HG03565 (cell line): ENCODE data around the gene RUNX3.

ENCODE experiments used
- ATAC-seq: cut with Tn5 transposase; IDR thresholded peaks from one replicate; pipeline ENCODE4 v1.9.1; 2021; ENCODE audit warnings: mild to moderate bottlenecking, moderate library complexity; ENCODE audit not compliant: unreplicated experiment

RUNX3 gene

DNA sequence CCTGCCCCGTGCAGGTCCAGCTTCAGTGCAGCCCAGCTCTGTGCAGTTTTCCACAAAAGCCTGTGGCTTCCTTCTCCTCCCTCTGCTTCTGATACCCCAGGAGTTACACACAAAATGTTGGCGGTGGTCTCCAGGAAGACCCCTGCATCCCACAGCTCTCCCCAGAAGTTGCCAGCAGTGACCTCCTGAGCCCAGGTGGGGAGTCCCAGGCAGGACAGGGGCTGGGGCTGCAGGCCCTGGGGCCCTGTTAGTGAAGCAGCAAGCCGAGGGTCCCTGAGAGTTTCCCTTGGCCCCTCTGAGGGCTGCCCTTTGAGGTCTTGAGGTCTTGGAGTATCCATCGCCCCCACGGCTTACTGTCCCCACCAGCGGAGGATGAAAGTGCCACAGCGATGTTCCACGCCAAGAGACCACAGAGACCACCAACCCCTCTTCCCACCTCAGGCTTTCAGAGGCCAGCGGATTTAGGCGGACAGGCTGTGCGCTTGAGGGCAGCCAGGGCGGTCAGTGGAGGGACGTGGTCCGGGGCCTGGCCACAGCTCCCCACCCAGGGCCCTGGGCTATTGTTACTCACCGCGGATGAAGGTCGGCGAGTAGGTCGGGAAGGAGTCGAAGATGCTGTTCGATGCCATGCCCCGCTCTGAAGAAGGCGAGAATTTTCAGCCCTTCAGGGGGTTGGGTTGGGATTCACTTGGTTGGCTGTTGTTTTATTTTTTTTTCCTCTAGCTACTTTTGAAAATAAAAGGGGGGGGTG lies 34.0 kb upstream of the RUNX3 start:
- ATAC-seq: no peak

DNA sequence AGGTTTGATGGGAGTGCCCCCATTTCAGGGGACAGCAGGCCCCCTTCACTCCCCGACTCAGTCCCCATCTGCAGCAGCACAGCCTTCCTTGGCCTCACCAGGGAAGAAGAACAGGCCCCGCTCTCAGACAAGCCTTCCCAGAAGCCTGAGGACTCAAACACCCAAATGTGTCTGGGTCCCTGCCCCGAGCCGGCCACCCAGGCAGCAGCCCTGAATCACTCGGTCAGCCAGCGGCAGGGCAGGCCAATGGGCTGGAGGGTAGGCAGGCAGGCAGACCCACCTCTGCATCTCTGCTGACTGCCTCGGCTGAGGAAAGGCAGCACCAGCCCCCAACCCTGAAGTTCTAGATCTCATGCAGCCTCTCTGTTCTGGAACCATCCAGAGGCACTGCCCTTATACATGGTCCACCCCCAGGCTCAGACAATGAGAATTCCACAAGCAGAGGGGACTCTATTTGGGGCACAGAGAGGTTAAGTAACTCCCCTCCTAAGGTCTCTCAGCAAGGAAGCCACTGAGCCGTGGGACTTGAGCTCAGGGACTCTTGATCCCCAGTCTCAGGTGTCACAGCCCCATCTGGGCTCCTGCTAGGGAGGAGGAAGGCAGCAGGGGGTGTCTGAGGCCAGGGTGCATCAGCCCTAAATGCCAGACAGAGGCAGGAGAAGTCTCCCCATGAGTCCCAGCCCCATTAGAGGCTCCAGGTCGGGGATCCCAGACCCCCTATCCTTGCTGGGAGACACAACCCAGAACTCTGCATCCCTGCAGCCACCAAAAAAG lies 33.2 kb upstream of the RUNX3 start:
- no peak for ATAC-seq

DNA sequence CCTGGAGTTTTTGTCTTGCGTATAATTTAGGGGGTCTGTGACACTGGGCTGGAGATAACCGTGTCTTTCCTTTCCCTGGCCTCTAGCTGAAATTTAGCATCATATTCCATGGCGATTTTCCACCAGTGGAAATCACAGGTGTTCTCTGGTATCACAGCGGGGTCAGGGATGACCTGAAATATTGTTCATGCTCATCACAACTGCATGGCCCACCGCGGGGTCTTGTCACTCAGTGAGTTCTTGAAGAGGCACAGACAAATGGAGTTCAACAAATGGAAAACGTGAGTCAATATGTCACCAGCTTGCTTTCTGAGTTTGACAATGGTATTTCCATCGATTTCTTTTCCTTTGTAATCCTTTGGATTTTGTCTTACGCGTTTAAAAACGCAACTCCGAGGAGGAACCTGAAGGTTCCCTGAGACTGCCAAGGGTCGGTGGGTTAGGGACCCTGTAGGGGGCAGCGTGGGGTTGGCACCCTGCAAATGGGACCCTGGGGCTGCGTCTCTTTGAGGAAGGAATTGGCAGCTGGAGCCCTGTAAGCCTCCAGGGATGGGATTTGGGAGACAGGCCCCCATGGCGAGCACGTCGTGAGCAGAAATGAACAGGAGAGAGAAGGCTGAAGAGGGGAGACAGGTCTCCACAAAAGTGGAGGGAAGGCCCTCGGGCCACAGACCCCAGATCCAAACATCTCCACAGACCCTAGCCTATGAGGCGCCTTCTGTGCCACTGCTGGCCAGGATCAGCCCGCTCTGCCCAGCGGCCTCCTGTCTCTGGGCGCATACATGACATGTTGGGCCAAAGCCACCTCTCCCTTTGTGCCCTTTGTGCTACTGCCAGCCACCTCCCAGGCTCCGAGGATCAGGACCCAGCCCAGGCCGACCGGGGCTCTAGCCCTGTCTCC lies 32.1 kb upstream of the RUNX3 start:
- no peak for ATAC-seq

DNA sequence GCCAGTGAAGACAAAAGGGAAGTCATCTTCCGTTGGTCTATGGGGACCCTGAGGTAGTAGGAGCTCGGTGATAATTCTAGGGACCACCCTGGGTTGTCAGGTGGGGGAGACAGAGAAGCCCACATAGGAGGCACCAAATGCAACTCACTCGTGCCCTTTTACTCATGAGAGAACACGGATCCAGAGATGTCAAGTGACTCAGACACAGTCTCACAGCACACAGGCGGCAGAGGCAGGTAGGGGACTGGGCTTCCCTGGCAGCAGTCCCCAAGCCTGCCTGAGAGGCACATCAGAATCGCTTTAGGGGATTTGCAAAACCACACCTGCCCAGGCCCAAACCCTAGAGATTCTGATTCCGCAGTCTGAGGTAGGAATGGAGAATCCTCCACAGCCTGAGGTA lies 31.3 kb upstream of the RUNX3 start:
- ATAC-seq: no peak

DNA sequence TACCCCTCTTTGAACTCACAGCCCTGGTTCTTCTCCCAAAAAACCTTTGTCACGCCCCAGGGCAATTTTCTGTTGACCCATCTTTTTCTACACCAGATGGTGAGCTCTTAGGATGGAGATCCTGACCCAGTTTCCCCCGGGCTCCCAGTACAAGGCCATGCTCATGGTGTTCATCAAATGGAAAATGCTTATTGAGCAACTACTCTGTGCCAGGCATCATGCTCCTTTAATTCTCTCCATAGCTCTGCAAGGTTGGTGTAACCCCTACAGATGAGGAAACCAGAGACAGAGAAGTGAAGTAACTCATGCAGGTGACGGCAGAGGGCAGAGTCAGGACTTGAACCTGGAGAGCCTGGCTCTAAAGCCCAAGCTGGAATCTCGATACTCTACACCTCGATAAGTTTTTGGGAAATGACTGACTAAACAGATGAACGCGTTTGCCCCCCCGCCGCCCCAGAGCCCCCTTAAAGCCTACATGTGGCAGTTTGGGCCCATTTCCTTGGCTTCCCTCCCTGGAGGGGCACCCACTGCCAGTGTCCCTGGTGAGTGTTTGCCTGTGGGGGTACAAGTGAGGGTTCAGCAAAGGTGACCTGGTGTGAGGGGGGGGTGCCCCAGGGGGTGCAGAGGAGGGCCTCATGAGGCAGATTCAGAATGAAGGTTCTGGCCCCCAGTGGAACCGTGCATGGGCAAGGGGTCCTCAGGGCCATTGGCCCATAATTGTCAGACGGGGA lies 30.2 kb upstream of the RUNX3 start:
- no peak for ATAC-seq

DNA sequence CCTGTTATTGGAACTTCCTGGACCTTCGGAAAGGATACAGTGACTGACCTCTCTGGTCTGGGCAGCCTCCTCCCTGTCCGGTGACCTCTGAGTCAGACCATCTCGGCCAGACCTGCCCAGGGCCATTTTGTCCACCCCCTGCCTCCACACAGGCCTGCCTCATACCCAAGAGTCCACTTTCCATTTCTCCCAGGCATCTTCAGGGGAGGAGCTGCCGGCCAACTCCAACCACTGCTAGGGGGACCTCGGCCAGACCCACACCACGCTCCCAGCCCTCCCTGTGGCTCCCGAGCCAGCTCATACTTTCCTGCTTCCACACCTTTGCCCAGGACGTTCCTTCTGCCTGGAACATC lies 29.5 kb upstream of the RUNX3 start:
- no peak for ATAC-seq

DNA sequence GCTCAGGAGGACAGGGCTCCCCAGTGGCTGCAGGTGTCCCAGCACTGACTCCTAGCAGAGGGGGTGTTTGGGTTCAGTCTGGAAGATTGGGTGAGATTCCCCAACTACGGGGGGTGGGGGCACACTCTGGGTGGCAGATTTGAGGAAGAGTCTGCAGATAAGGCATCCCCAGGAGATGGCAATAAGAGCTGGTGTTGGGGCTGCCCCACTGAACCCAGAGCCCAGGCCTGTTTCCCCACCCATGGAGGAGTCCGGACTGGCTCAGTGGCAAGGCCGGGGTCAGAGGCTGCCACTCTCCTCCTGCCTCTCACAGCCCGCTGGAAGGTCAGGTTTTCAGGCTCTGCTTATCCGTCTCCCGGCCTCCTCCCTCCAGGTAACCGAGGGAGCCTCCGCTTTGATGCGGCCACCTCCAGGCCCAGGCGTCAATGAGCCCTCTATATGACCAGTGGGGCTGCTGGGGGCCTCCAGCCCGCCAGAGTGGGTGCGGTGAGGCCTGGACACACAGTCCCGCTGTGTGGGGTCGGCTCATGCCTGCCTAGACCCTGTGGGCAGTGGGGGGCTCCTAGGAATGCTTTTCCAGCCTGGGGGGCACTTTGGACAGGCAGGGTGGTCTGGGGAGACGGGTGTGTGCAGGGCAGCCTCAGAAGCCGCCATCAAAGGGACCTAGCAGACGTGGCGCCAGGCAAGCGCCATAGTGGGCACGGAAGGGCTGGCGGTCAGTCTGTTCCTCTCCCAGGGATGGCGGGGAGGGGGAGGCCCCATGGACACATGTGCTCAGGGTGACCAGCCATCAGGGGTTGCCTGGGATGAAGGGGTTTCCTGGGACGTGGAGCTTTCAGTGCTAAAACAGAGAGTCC lies 28.9 kb upstream of the RUNX3 start:
- ATAC-seq: no peak

DNA sequence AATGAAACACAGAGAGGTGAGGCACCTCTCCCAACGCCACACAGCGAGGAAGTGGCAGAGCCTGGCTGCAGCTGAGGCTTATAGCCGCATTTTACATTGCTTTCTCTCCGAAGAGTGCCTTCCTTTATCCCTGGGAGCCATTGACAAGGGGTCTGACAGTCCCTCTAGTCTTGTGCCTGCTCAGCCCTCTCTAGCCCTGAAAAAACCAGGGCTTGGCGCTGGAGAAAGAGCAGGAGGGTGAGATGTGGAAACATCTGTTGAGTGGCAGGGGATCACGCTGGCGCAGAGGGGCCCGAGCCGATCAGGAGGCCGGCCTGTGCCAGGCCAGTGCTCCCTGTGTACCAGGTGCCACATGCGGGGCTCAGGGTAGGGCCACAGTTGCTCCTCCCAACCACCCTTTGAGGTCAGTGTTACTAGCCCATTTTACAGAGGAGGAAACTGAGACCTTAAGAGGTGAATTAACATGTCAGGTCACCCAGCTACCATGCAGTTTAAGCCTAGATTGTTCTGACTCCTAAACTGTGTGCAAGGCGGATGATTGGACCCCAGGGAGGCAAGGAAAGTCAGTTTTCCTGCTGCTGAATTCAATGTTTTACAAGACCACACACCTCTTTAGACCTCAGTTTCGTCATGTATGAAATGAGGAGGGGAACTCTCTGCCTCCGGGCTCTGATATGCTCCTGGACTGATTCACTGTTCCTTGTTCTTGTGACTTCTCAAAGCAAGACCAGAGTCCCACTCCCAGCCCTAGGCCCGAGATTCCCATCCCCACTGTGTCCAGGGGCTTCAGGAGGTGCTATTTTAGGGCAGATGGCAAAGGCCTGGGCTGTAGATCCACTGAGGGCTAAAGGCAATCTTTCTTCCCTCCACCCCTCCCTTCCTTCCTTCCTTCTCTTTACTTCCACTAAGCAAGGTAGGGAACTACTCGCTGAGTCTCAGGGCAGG lies 28.0 kb upstream of the RUNX3 start:
- ATAC-seq: no peak

DNA sequence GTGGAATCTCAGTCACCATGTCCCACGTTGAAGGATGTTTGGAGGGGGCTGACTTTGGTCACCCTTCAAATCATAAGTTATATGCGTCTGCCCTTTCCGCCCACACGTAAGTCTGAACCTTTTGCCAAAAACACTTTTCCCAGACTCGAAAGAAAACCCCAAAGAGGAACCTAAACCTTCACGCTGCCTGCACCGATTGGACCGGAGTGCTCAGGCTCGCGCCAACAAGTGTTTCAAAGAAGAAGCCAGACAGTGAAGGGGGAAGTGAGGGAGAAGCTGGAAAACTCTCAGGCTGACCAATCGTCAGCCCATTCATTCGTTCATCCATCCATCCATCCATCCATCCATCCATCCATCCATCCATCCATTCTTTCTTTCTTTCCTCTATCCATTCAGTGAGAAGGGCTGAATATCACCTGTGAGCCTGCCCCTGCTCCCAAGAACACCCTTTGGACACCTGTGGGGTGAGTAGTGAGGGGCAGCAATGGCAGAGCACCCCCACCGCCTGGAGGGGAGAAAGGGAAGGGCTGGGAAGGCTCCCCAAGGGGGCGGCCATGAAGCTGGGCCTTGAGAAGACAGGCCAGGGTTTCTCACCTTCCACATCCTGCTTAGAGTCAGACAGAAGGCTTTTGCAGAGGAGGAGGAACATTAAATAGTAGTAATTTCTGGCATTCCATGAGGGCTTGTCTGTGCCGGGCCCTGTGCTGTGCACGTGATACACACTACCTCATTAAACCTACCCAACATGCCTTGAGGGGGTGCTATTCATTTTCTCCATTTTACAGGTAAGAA lies 27.1 kb upstream of the RUNX3 start:
- no peak for ATAC-seq

DNA sequence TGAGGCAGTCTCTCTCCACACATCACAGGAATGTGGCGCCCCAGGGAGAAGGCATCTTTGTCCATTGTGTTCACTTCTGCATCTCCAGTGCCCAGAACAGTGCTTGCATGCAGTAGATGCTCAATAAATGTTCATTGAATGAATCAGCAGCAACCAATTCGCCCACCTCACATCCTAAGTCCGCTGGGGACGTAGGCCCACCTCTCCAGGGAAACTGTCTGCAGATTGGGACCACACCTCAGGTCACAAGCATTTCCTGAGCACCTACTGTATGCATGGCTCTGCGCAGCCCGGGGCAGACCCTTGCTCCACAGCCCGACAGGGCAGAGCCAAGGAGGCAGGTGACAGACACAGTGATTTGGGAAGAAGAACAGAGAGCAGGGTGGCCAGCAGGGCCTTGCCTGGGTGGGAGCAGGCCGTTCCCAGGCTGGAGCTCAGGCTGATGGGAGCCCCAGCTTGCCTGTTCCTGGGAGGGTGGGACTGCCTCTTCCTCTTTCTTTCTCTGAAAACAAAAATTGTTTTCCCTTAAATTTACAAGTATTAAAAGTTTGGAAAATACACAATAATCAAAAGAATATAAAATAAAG lies 25.8 kb upstream of the RUNX3 start:
- no peak for ATAC-seq

DNA sequence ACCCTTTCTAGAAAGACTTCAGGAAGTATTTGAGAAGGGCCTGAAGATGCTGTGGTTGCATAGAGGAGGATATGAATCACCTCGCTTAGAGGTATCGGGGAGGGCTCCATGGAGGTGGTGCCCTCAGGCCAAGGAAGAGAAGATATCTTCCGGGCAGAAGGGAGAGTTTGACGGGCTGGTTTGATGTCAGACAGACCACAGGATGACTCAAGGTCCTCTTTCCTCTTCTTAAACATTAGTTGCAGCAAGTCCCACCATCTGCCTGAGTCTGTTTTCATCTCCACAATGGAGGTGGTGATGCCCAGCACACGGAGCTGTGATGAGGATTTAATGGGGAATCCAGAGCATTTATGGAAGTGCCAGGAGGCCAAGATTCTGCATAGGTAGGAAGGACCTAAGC lies 25.1 kb upstream of the RUNX3 start:
- ATAC-seq: no peak

DNA sequence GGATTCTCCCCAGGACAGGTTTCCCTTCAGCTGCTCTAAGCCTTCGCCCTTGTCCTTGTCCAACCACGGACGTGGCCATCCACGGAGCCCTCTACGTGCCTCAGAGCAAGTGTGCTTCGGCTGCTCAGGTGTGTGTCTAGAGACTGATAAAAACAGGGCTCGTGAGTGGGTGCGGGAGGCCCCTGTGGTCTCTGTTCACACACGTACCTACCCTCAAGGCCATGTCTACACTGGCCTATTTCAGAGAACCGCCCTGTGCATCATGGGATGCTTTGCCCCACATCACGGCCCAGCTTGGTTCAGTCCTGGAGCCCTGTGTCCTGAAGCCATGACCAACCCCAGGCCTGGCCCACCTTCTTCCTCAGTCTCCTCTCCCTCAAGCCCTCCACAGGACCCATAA lies 24.6 kb upstream of the RUNX3 start:
- ATAC-seq: no peak

DNA sequence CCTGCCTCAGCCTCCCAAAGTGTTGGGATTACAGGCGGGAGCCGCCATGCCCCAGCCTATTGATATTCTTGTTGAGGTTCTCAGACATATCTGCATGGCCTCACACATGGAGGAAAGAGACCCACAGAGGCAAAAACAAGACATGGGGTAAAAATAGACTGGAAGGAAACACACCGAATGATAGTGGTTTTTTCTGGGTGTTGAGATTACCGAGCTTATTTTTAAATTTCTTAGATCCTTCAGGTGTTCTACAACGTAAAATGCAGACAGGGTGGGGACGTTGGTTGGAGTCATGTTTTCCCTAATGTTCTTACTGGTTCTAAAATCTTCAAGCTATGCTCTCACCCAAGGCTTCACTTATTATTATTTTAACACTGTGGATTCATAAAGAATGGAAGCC lies 23.9 kb upstream of the RUNX3 start:
- ATAC-seq: no peak

DNA sequence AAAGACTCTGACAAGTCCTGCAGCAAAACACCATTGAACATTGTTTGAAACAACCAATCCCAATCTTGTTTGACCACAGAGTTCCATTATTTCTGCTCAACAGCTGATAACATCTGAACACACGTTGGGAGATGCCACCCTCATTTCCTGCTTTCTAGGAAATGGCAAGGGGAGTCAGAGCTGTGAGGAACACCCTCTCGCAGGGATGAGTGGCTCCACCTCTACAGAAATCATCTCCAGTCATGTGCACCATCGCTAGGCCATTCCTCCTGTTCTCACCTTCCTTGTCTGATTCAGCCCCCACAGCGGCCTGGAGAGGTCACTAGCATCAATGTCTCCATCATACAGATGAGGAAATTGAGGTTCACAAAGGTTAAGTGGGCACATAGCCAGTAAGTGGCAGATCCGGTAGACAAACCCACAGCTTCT lies 22.4 kb upstream of the RUNX3 start:
- ATAC-seq: no peak

DNA sequence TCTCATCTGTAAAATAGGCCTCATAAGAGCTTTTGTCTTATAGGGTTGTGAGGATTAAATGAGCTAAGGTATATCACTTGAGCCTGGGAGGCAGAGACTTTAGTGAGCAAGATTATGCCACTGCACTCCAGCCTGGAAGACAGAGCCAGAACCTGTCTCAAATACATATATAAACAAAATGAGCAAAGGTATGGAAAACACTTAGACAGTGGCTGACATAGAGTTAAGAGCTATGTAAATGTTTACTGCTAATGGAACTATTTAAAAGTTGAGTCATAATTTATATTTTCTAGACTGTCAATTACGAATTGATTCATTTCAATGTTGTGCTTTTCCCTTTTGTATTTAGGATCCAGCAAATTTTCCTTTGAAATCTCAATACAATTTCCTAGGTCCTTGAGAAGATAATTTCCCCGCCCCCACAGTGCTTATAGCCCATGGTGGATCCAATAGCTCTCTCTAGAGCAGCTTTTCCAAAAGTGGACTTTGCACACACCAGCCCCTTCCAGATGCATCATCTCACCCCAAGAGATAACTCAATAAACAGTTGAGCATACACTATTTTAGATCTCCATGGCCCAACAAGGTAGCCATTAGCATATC lies 21.8 kb upstream of the RUNX3 start:
- ATAC-seq: no peak

DNA sequence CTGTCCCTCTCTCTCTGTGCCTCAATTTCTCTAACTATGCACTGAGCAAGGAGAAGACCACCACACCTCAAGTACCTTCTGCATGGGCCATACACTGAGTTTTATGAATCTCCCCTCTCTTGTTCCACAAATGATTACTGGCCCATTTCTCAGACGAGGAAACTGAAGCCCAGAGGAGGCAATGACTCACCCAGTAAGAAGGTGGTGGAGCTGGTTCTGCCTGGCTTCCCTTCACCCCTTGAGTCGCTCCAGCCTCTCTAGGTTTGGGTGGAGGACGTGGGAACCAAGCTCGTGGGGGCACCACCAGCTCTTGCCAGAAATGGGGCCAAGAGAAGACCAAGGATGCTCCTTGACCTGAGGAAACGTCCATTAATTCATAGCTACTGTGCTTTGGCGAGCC lies 21.3 kb upstream of the RUNX3 start:
- ATAC-seq: no peak

DNA sequence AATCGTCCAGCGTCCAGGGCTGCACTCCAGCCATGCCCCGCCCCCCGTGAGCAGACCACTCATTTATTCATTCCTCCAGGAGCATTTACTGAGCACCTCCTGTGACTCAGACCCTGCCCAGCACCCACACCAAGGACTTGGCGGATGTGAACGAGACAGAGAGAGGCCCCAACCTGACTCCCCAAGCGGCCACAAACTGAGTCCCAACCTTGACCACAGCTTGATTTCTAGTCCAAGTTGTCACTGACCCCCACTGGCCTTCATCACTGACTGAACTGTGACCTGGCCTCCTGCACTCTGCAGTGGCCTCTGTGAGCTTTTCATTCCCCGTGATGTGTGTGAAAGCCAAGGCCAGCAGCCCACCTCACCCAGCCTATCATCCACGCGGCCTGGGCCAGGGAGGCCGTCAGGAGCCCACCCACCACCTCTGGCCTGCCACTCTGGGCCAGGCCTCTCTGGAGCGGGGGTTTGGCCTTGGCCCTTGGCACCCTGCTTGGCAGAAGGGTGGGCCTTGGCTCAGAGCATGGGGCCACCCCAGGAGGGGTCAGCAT lies 19.3 kb upstream of the RUNX3 start:
- ATAC-seq: no peak
